AG10803 (cell line): ENCODE results near the gene RRBP1.

Experiments
- DNase-seq: peaks from one replicate; pipeline ENCODE4 v3.0.0; 2010; ENCODE audit warnings: low read depth
- H3K4me3 ChIP-seq: 2 replicates; pipeline ENCODE4 v1.5.1; 2011; ENCODE audit warnings: mild to moderate bottlenecking, low read length, control low read depth
- CTCF ChIP-seq: conservative IDR thresholded peaks from 2 replicates; pipeline ENCODE4 v1.5.1; 2011; ENCODE audit warnings: mild to moderate bottlenecking, low read length, control low read depth, inconsistent platforms

The RRBP1 gene

DNA sequence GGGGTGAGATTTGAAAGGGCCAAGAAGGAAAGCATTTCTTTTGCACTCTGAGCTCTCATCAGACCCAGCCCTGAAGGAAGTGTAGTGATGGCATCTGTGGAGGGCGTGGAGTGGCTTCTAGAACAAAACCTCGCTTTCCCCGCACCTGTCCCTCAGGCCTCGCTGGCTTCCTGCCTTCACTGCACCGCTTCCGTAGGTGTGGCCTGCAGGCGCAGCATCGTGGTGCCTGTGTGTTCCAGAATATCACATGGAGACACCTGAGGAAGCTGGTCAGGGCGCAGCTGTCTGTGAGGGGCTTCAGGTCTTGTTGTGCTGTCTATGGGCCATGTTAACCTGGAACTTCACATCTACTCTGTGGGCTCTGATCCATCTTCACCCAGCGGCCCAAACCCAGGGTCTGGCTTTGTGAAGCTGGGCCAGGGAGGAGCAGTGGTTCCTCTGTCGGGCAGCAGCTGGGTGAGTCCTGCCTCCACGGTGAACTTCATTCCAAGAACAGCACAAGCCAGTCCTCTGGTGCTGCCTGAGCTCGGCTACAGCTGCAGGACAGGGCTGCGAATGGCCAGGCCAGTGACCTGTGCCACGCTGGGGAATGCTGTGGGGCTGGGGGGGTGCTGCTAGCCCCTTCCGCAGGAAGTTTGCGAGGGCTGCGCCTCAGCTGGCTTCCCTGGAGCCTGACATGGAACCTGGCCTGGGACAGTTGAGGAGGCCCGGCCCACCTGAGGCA lies 71.3 kb downstream of the RRBP1 start:
- DNase-seq = peak; percentile 18
- H3K4me3 ChIP-seq = no peak overlapping the region

GRCh38 chr20:17609811-17610377 lies 72.1 kb downstream of the RRBP1 start:
- H3K4me3 ChIP-seq = no peak overlapping the region
- TF ChIP-seq CTCF = no peak
- no peak for DNase-seq

More for the DNA sequence above, 71.3 kb downstream of the RRBP1 start:
- TF ChIP-seq CTCF = no peak

DNA sequence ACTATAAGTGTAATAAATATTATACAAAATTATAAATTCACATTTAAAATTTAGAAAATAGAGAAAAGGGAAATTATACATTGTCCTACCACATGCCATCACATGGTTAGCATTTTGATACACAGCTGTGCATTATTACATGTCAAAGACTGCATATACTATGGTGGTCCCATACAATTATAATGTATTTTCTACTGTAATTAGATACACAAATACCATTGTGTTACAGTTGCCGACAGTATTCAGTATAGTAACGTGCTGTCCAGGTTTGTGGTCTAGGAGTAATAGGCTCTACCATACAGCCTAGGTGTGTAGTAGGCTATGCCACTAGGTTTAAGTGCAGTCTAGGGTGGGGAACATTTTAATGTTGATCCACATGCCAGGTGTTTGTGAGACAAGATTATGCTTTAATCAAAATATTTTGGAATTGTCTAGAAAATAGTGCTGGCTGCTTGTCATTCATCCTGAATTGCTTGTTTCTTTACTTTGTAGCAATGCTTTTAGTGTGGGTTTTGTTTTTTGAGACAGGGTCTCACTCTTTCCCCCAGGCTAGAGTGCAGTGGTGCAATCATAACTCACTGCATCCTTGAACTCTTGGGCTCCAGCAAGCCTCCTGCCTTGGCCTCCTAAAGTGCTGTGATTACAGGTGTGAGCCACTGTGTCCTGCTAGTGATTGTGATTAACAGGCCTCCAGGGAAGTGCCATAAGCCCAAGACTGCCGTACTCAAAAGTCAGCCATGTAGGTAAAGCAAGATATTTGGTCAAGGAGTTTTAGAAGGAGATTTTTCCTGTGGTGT lies 73.1 kb downstream of the RRBP1 start:
- TF ChIP-seq CTCF = no peak
- no peak overlapping the region for H3K4me3 ChIP-seq
- DNase-seq = no peak

DNA sequence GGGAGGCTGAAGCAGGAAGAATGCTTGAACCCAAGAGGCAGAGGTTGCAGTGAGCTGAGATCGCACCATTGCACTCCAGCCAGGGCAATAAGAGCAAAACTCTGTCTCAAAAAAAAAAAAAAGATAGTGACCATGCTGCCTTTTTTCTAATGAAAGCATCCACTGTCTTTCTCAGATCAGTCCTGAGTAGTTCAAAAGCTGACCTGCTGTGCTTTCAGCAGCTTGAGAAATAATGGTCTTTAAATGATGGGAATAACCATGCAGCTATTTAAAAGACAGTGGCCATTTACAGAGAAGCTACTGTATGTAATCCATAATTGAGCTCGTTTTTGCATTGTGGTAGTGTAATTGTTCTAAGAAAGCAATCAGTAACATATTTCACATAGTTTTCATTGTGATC lies 76.0 kb downstream of the RRBP1 start:
- no peak for TF ChIP-seq CTCF
- no peak overlapping the region for H3K4me3 ChIP-seq
- DNase-seq = no peak

GRCh38 chr20:17605131-17605660 lies 76.8 kb downstream of the RRBP1 start:
- H3K4me3 ChIP-seq = no peak overlapping the region
- no peak for DNase-seq
- no peak for TF ChIP-seq CTCF

- DNase-seq = no peak
- no peak overlapping the region for H3K4me3 ChIP-seq
- TF ChIP-seq CTCF = no peak
Observed at GRCh38 chr20:17602493-17602892, 79.5 kb downstream of the RRBP1 start.
